ENCODE data around the gene TMEM225B.

GRCh38 chr7:99557940-99558305, 40.1 kb upstream of the TMEM225B start:
- TF ChIP-seq, protein P1, sequence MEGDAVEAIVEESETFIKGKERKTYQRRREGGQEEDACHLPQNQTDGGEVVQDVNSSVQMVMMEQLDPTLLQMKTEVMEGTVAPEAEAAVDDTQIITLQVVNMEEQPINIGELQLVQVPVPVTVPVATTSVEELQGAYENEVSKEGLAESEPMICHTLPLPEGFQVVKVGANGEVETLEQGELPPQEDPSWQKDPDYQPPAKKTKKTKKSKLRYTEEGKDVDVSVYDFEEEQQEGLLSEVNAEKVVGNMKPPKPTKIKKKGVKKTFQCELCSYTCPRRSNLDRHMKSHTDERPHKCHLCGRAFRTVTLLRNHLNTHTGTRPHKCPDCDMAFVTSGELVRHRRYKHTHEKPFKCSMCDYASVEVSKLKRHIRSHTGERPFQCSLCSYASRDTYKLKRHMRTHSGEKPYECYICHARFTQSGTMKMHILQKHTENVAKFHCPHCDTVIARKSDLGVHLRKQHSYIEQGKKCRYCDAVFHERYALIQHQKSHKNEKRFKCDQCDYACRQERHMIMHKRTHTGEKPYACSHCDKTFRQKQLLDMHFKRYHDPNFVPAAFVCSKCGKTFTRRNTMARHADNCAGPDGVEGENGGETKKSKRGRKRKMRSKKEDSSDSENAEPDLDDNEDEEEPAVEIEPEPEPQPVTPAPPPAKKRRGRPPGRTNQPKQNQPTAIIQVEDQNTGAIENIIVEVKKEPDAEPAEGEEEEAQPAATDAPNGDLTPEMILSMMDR (IDR thresholded peaks at IDR 0.05), result no peak
- TF ChIP-seq POLR2A (IDR thresholded peaks at IDR 0.05), result no peak
